Measurements from ENCODE around the gene ITGA2B. TPM values are rescaled to one million over a fixed set of nuclear protein-coding genes. Genes with fewer than 3 reads are reported as not detected.

The ITGA2B gene
- total and polyA plus RNA-seq, 2 of the 13 experiments (the other 11 are each of a cell fraction or from before 2014, with no cell fraction given), result 0.38 to 1.1 TPM

DNA sequence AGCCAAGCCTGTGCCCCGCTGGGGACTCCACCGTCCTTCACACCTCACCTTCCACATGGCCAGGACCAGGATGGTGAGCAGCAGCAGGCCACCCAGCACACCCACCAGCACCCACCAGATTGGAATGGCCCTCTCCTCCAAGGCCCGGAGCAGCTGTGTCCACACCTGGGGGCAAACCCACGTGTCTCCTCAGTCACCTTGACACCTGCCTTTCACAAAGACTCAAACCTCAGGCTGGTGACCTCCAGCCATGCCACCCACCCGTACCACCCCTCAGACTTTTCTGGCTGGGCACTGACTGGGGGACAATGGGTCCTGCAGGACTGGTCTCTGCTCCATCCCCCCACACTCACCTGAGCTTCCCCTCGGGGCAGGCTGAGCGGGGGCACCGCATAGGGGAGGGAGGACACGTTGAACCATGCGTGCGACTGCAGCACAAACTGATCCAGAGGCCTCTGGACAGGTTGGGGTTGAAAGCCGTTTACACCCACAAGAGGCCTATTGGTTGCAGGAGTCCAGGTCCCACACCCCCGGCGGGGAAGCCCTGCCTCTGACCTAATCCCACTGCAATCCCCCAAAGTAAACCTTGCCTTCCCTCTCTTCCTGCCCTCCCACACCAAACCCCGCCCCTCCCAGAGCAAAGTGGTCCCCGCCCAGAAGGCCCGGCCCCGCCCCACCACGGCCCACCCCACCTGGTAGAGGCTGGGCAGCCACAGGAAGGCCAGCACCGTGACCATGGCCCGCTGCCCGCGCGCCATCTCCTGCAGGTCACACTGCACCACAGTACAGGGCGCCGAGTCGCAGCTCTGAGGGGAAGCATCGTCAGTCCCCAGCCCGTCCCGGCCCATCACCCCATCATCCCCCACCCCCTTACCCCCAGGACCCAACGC lies 14.9 kb downstream of the ITGA2B start (continued):
- TF ChIP-seq ZBTB7B (CRISPR knock-in tag; IDR thresholded peaks at IDR 0.05) (peak; percentile 57; the same call in 1 of the 2 replicates), FOXK1 (CRISPR knock-in tag; IDR thresholded peaks at IDR 0.05; ENCODE audit: borderline replicate concordance, low read depth) (peak; percentile 22; the same call in 1 of the 2 replicates), ZNF572 (CRISPR knock-in tag; IDR thresholded peaks at IDR 0.05) (peak; percentile 87), POLR2A (IDR thresholded peaks at IDR 0.05; ENCODE audit: insufficient read depth in 1 of 2, low read depth in 2 of 2, low read length in 2 of 2) (peak; percentile 40 to 60; a peak in 1 of 4 replicates), ZNF883 (CRISPR knock-in tag; IDR thresholded peaks at IDR 0.05; ENCODE audit: not compliant biosample characterization) (no peak), ZNF207 (IDR thresholded peaks at IDR 0.05; ENCODE audit: borderline replicate concordance) (no peak), CEBPG (CRISPR knock-in tag; IDR thresholded peaks at IDR 0.05) (peak; percentile 40; the same call in 1 of the 2 replicates), WIZ (CRISPR knock-in tag; IDR thresholded peaks at IDR 0.05) (peak; percentile 43; the same call in 1 of the 2 replicates), ZNF737 (CRISPR knock-in tag; IDR thresholded peaks at IDR 0.05; ENCODE audit: borderline replicate concordance) (0 out of 2 replicates have a peak, but pooled peaks have one; percentile 54), ZBTB38 (CRISPR knock-in tag; IDR thresholded peaks at IDR 0.05) (peak; percentile 73), THYN1 (CRISPR knock-in tag; IDR thresholded peaks at IDR 0.05; ENCODE audit: borderline replicate concordance, low read depth) (no peak), NFYC (CRISPR knock-in tag; IDR thresholded peaks at IDR 0.05) (peak; percentile 58), CREB1 (IDR thresholded peaks at IDR 0.05) (no peak), CREB1 (CRISPR knock-in tag; IDR thresholded peaks at IDR 0.05) (no peak), ZNF891 (CRISPR knock-in tag; IDR thresholded peaks at IDR 0.05) (peak; percentile 93), SRY (CRISPR knock-in tag; IDR thresholded peaks at IDR 0.05) (peak; percentile 78; the same call in 1 of the 2 replicates), PRMT3 (CRISPR knock-in tag; IDR thresholded peaks at IDR 0.05; ENCODE audit: borderline replicate concordance, low read depth) (no peak), RAD51 (IDR thresholded peaks at IDR 0.05; ENCODE audit: borderline replicate concordance) (no peak), ZSCAN22 (CRISPR knock-in tag; IDR thresholded peaks at IDR 0.05) (no peak), MAFF (IDR thresholded peaks at IDR 0.05; ENCODE audit: low read depth, low read length) (no peak), POGZ (CRISPR knock-in tag; IDR thresholded peaks at IDR 0.05) (no peak)
- TF ChIP-seq, protein P1, sequence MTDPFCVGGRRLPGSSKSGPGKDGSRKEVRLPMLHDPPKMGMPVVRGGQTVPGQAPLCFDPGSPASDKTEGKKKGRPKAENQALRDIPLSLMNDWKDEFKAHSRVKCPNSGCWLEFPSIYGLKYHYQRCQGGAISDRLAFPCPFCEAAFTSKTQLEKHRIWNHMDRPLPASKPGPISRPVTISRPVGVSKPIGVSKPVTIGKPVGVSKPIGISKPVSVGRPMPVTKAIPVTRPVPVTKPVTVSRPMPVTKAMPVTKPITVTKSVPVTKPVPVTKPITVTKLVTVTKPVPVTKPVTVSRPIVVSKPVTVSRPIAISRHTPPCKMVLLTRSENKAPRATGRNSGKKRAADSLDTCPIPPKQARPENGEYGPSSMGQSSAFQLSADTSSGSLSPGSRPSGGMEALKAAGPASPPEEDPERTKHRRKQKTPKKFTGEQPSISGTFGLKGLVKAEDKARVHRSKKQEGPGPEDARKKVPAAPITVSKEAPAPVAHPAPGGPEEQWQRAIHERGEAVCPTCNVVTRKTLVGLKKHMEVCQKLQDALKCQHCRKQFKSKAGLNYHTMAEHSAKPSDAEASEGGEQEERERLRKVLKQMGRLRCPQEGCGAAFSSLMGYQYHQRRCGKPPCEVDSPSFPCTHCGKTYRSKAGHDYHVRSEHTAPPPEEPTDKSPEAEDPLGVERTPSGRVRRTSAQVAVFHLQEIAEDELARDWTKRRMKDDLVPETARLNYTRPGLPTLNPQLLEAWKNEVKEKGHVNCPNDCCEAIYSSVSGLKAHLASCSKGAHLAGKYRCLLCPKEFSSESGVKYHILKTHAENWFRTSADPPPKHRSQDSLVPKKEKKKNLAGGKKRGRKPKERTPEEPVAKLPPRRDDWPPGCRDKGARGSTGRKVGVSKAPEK (CRISPR knock-in tag; IDR thresholded peaks at IDR 0.05; ENCODE audit: borderline replicate concordance), result no peak
- TF ChIP-seq, protein P2, sequence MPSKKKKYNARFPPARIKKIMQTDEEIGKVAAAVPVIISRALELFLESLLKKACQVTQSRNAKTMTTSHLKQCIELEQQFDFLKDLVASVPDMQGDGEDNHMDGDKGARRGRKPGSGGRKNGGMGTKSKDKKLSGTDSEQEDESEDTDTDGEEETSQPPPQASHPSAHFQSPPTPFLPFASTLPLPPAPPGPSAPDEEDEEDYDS (CRISPR knock-in tag; IDR thresholded peaks at IDR 0.05), result peak; percentile 45; the same call in 1 of the 2 replicates
- TF ChIP-seq, protein P3, sequence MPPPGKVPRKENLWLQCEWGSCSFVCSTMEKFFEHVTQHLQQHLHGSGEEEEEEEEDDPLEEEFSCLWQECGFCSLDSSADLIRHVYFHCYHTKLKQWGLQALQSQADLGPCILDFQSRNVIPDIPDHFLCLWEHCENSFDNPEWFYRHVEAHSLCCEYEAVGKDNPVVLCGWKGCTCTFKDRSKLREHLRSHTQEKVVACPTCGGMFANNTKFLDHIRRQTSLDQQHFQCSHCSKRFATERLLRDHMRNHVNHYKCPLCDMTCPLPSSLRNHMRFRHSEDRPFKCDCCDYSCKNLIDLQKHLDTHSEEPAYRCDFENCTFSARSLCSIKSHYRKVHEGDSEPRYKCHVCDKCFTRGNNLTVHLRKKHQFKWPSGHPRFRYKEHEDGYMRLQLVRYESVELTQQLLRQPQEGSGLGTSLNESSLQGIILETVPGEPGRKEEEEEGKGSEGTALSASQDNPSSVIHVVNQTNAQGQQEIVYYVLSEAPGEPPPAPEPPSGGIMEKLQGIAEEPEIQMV (CRISPR knock-in tag; IDR thresholded peaks at IDR 0.05; ENCODE audit: low read depth), result peak; percentile 74; the same call in 1 of the 2 replicates
- TF ChIP-seq, protein P4, sequence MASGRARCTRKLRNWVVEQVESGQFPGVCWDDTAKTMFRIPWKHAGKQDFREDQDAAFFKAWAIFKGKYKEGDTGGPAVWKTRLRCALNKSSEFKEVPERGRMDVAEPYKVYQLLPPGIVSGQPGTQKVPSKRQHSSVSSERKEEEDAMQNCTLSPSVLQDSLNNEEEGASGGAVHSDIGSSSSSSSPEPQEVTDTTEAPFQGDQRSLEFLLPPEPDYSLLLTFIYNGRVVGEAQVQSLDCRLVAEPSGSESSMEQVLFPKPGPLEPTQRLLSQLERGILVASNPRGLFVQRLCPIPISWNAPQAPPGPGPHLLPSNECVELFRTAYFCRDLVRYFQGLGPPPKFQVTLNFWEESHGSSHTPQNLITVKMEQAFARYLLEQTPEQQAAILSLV (CRISPR knock-in tag; IDR thresholded peaks at IDR 0.05; ENCODE audit: borderline replicate concordance), result 0 out of 2 replicates have a peak, but pooled peaks have one; percentile 31
